ENCODE measurements around the gene TSR3. TPM values are rescaled to one million over a fixed set of nuclear protein-coding genes. Genes with fewer than 3 reads are reported as not detected.

Gene TSR3
- total and polyA plus RNA-seq, 2 experiments from 2014 or later = 105 to 110 TPM

DNA sequence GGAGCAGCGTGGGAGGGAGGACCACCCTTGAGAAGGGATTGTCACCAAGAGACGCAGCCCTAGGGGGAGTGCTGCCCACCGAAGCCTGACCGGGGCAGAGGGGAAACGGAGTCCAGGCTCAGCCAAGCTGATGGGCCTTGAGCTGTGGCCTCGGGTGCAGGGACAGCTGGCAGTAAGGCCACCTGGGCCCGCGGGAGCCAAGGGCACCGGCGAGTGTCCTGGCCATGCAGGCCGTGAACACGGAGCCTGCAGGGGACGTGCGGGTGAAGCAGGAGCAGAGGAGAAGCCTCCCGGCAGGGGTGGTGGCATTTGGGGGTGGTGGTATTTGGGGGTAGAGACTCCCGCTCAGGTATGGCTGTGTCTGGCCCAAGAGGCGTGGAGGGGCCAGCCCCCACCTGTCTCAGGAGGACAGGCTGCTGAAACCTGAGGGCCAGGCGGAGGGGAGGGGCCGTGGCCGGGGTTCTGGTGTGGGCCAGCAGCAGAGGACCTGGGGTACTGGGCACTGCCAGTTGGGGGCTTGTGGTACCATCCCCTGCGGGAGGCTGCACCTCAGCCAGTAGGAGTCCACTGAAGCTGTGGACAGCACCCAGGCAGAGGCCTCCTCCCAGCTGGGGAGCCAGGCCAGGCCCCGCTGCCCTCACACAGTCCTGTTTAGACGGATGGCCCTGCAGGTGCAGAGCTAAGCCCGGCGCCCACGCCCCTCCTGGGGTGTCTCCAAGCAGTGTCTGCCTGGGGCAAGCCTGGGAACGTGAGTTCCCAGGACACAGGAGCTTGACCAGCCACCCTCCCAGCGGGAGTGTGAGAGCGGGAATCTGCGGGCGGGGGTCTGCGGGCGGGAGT lies 4.6 kb upstream of the TSR3 start:
- Histone ChIP-seq H3K79me2 (ENCODE audit: insufficient read depth) (peaks cover 96% of the 10 kb centered on the region), H3K27me3 (replicated peaks; ENCODE audit: insufficient read depth) (no peaks in the 10 kb centered on the region), H3K9ac (no peak overlapping the region), H3K36me3 (ENCODE audit: low read depth) (no peaks in the 10 kb centered on the region), H3K9me2 (ENCODE audit: insufficient read depth) (no peaks in the 10 kb centered on the region), H4K20me1 (ENCODE audit: insufficient read depth) (no peaks in the 10 kb centered on the region), H3K4me1 (ENCODE audit: insufficient read depth) (peaks cover 7% of the 10 kb centered on the region; the same call in 1 of the 2 replicates), H3K9me3 (ENCODE audit: low read depth) (no peaks in the 10 kb centered on the region), H3K4me2 (ENCODE audit: unreplicated experiment) (no peak overlapping the region), H3K4me3 (no peak overlapping the region), H2AFZ (no peak overlapping the region), H3K27ac (no peak overlapping the region), H3F3A (ENCODE audit: insufficient read depth) (no peaks in the 10 kb centered on the region)
- in situ Hi-C loops (cut with MboI) = no loop called here
- no peak for DNase-seq
- TF ChIP-seq EZH2phosphoT487 (IDR thresholded peaks at IDR 0.05; ENCODE audit: insufficient read depth, low read depth) = no peak
- TF ChIP-seq EZH2 (IDR thresholded peaks at IDR 0.05; ENCODE audit: insufficient read depth, poor library complexity, severe bottlenecking) = no peak
- WGBS, 2 experiments (ENCODE audit: low coverage in 1 of 2, low lambda C conversion rate in 2 of 2, missing lambda C conversion rate in 2 of 2) = 82 to 84% methylated on average over 20 to 33 of the region's 33 CpGs

DNA sequence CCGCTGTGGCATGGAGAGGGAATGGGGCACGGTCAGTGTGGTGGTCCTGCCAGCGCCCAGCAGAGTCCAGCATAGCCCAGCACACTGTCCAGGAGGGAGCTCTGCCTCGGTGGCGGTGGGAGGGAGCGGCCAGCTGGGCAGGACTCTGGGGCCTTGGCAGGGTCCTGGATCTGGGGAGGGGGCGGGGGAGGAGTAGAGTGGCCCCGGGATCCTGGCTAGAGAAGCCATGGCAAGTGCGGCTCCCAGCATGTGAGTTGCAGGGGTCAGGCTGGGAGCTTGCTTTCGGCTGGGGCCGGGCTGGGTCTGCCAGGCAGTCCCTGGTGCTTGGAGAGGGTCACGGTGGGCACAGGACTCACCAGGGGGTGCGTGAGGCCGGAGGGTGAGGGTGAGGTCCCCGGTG lies 3.9 kb upstream of the TSR3 start:
- 85 to 88% methylated on average over 11 to 15 of the region's 15 CpGs for WGBS, 2 experiments (ENCODE audit: low coverage in 1 of 2, low lambda C conversion rate in 2 of 2, missing lambda C conversion rate in 2 of 2)
- no peak overlapping the region for H3K4me2 ChIP-seq (ENCODE audit: unreplicated experiment)
- no peak overlapping the region for H2AFZ ChIP-seq

DNA sequence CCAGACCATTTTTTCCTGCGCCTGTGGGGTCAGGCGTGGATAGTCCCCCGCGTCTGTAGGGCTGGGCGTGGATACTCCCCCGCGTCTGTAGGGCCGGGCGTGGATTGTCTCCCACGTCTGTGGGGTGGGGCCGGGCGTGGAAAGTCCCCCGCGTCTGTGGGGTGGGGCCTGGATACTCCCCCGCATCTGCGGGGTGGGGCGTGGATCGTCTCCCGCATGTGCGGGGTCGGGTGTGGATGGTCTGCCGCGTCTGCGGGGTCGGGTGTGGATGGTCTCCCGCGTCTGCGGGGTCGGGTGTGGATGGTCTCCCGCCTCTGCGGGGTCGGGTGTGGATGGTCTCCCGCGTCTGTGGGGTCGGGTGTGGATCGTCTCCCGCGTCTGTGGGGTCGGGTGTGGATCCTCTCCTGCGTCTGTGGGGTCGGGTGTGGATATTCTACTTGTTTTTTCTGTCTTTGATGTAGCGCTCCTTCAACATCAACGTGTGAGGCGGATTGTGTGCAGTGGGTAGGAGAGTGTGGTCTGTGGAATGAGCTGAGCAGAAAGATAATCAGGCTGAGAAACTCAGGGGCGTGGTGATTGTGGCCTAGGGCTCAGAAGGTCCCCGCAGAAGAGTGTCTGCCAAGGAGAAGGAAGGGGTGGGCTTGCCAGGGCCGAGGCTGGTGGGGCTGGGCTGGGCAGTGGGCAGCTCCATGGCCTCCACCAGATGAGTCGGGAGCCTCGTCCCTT lies 3.3 kb upstream of the TSR3 start:
- H3K79me2 ChIP-seq (ENCODE audit: insufficient read depth) = peaks cover 96% of the 10 kb centered on the region
- no peak for DNase-seq
- no peak overlapping the region for H3K27ac ChIP-seq
- TF ChIP-seq EZH2phosphoT487 (IDR thresholded peaks at IDR 0.05; ENCODE audit: insufficient read depth, low read depth) (no peak), EZH2 (IDR thresholded peaks at IDR 0.05; ENCODE audit: insufficient read depth, poor library complexity, severe bottlenecking) (no peak)
- H3K9me2 ChIP-seq (ENCODE audit: insufficient read depth) = no peaks in the 10 kb centered on the region
- H2AFZ ChIP-seq = no peak overlapping the region
- 91 to 95% methylated on average over 26 to 49 of the region's 49 CpGs for WGBS, 2 experiments (ENCODE audit: low coverage in 1 of 2, low lambda C conversion rate in 2 of 2, missing lambda C conversion rate in 2 of 2)
- H3K9ac ChIP-seq = no peak overlapping the region
- no peak overlapping the region for H3K4me3 ChIP-seq
- peaks cover 7% of the 10 kb centered on the region; the same call in 1 of the 2 replicates for H3K4me1 ChIP-seq (ENCODE audit: insufficient read depth)
- in situ Hi-C loops (cut with MboI) = no loop called here
- no peaks in the 10 kb centered on the region; the same call in 1 of the 2 replicates for H3K36me3 ChIP-seq (ENCODE audit: low read depth)
- H3K27me3 ChIP-seq (replicated peaks; ENCODE audit: insufficient read depth) = no peaks in the 10 kb centered on the region
- H3F3A ChIP-seq (ENCODE audit: insufficient read depth) = no peaks in the 10 kb centered on the region
- H3K9me3 ChIP-seq (ENCODE audit: low read depth) = no peaks in the 10 kb centered on the region
- H4K20me1 ChIP-seq (ENCODE audit: insufficient read depth) = no peaks in the 10 kb centered on the region
- no peak overlapping the region for H3K4me2 ChIP-seq (ENCODE audit: unreplicated experiment)

More for the DNA sequence above, 3.9 kb upstream of the TSR3 start:
- H3K9me2 ChIP-seq (ENCODE audit: insufficient read depth) = no peaks in the 10 kb centered on the region
- no peaks in the 10 kb centered on the region for H3F3A ChIP-seq (ENCODE audit: insufficient read depth)
- in situ Hi-C loops (cut with MboI) = no loop called here
- DNase-seq = no peak
- no peaks in the 10 kb centered on the region for H3K36me3 ChIP-seq (ENCODE audit: low read depth)
- H3K27me3 ChIP-seq (replicated peaks; ENCODE audit: insufficient read depth) = no peaks in the 10 kb centered on the region
- H3K4me3 ChIP-seq = no peak overlapping the region
- peaks cover 96% of the 10 kb centered on the region for H3K79me2 ChIP-seq (ENCODE audit: insufficient read depth)
- no peak overlapping the region for H3K27ac ChIP-seq
- TF ChIP-seq EZH2 (IDR thresholded peaks at IDR 0.05; ENCODE audit: insufficient read depth, poor library complexity, severe bottlenecking) (no peak), EZH2phosphoT487 (IDR thresholded peaks at IDR 0.05; ENCODE audit: insufficient read depth, low read depth) (no peak)
- no peak overlapping the region for H3K9ac ChIP-seq
- H3K4me1 ChIP-seq (ENCODE audit: insufficient read depth) = peaks cover 7% of the 10 kb centered on the region; the same call in 1 of the 2 replicates
- H4K20me1 ChIP-seq (ENCODE audit: insufficient read depth) = no peaks in the 10 kb centered on the region
- no peaks in the 10 kb centered on the region for H3K9me3 ChIP-seq (ENCODE audit: low read depth)

DNA sequence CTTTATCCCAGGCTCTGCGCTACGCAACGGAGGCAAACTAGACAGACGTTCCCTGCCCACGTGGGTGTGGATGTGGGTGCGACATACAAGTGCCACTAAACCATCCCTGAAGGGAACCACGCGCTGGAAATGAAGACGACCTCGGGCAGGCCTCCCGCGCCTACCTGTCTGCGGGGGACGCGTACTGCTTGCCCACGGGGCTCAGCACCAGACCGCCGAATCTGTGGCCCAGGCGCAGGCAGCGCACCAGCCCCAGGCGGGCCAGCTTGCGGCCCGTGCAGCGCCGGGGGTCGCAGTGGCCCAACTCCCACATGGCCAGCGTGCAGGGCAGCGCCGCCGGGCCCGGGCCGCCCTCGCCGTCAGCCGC lies 480 bp downstream of the TSR3 start:
- Histone ChIP-seq H2AFZ (peak overlapping the region; percentile 77), H3K4me1 (ENCODE audit: insufficient read depth) (peaks cover 7% of the 10 kb centered on the region; the same call in 1 of the 2 replicates), H3K9me2 (ENCODE audit: insufficient read depth) (no peaks in the 10 kb centered on the region), H3K4me2 (ENCODE audit: unreplicated experiment) (peak overlapping the region; percentile 81), H3F3A (ENCODE audit: insufficient read depth) (no peaks in the 10 kb centered on the region), H3K27ac (no peak overlapping the region), H3K9me3 (ENCODE audit: low read depth) (no peaks in the 10 kb centered on the region), H4K20me1 (ENCODE audit: insufficient read depth) (no peaks in the 10 kb centered on the region), H3K36me3 (ENCODE audit: low read depth) (no peaks in the 10 kb centered on the region; the same call in 1 of the 2 replicates), H3K9ac (peak overlapping the region; percentile 92), H3K79me2 (ENCODE audit: insufficient read depth) (peaks cover 65% of the 10 kb centered on the region), H3K4me3 (peak overlapping the region; percentile 91), H3K27me3 (replicated peaks; ENCODE audit: insufficient read depth) (no peaks in the 10 kb centered on the region)
- WGBS, 2 experiments (ENCODE audit: low coverage in 1 of 2, low lambda C conversion rate in 2 of 2, missing lambda C conversion rate in 2 of 2) = 7% methylated on average over 28 to 35 of the region's 35 CpGs
- no peak for TF ChIP-seq EZH2 (IDR thresholded peaks at IDR 0.05; ENCODE audit: insufficient read depth, poor library complexity, severe bottlenecking)
- TF ChIP-seq EZH2phosphoT487 (IDR thresholded peaks at IDR 0.05; ENCODE audit: insufficient read depth, low read depth) = no peak
- DNase-seq = peak; percentile 27
- in situ Hi-C loops (cut with MboI) = no loop called here

Data from GM23248 (cell line).